Left ventricle myocardium superior (tissue), 1 donor: Measurements from ENCODE around the gene TMEM266. TPM values are rescaled to one million over a fixed set of nuclear protein-coding genes. Genes with fewer than 3 reads are reported as not detected.

ENCODE experiments used
- ATAC-seq: fragments of 200-7000 bp; cut with Tn5 transposase; one replicate; pipeline ENCODE4 v1.9.1; 2020; ENCODE audit warnings: mild to moderate bottlenecking, moderate library complexity
- DNase-seq: peaks from one replicate; pipeline ENCODE4 v3.0.0-alpha.2; 2020
- intact Hi-C: fragments of 100-400 bp; cut with micrococcal nuclease; formaldehyde crosslinking; loops from one replicate; pipeline ENCODE4 v1.11.0; 2022
- total RNA-seq: library from RNA; stranded (reverse); fragmentation: NEBNext Ultra II Directional; extraction: Animal tissue kit (Norgen Biotek cat#: 25700); gene quantifications from one replicate; pipeline ENCODE4 v1.2.1, GENCODE V29; 2021
- donor health status: DM: no; HTN: yes; CAD: no; lungs with severe emphysema.

The TMEM266 gene
- total RNA-seq, 1 donor from 2014 or later = 0.10 TPM

GRCh38 chr15:76192715-76193114, 132.9 kb downstream of the TMEM266 start:
- intact Hi-C loops = no loop called here
- no peak for ATAC-seq
- DNase-seq = no peak

GRCh38 chr15:76193934-76194333, 134.1 kb downstream of the TMEM266 start:
- ATAC-seq (no peak), DNase-seq (no peak)
- intact Hi-C loops = no loop called here

DNA sequence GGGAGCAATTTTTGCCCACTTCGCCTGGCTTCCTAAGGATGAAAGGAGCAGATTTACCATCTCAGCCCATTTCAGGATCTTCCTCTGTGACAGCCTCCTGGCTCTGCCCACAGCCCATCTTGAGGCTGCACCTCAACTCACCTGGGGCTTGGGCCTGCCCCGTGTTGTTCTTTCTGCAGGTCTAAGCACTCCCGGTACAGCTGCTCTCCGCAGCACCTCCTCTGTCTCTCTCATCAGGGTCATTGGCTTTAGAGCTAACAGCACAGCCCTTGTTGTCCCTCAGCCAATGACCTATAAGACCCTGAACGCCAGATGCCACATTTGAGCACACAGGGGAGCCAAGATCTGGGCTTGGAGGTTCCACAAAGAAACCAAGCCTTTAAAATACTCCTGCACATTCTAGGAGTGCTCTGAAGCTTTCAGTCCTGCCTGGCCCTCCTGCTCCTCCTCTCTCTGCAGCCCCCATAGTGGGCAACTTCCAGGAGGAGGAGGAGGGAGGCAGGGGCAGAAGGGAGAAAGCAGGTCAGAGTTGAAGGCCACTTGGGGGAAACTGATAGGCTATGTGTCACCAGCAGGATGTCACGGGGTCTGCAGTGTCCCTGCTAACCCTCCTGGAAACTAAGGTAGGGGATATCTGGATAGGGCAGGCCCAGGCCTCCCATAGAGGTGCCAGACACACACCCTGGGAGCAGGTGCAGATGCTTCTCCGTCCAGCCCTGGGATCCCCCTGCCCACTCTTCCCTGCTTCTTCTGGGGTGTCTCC, 135.9 kb downstream of the TMEM266 start:
- intact Hi-C loops = no loop called here
- DNase-seq (no peak), ATAC-seq (no peak)

GRCh38 chr15:76196269-76197231, 136.8 kb downstream of the TMEM266 start:
- DNase-seq (peak; percentile 66), ATAC-seq (peak; percentile 77)
- intact Hi-C loops = no loop called here

- intact Hi-C loops = no loop called here
- ATAC-seq (no peak), DNase-seq (no peak)
These were observed 138.1 kb downstream of the TMEM266 start for GRCh38 chr15:76197703-76198455.

- intact Hi-C loops = no loop called here
- DNase-seq = no peak
- no peak for ATAC-seq
These were observed 138.8 kb downstream of the TMEM266 start for GRCh38 chr15:76198456-76199105.

DNA sequence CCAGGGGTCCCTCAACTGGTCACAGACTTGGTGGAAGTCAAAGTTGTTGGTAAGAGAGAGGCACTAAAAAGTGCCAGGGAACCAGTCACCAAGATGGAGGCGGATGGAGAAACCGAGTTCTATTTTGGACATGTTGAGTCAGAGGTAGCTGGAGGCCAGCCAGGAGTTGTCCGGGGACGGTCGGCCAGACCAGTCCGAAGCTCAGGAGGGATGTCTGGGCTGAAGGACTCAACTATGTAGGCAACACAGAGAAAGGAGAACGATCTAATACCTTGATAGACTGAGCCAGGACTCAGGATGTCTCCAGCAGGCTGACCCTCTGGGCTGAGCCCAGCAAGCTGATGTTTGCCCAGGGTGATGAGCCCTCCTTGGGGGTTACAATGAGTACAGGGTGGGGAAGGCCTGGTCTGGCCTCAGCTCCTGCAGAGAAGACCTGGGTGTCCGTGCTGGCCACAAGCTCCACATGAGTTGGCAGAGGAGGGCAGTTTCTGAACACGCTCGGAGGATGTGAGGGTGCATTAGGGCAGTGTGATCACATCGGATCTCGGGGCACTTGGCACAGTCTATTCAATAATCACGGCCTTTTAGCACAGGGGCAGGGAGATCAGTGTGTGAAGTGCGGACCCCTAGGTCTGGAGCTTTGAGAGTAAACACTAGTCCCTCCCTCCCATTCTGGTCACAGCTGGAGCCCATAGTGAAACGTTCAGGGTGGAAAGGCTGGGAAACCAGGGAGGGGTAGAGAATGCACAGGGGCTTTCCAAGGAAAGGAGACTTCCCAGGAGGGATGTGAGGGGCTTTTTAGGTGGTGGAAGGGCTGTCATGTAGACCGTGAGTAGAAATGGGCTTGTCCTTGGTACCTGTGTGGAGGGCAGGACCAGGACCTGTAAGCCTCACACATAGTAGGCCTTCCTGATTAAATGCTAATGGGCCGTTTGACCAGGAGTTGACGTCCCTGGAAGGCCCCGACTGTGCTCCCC, 139.6 kb downstream of the TMEM266 start:
- intact Hi-C loops = no loop called here
- ATAC-seq (peak; percentile 62), DNase-seq (peak; percentile 75)

DNA sequence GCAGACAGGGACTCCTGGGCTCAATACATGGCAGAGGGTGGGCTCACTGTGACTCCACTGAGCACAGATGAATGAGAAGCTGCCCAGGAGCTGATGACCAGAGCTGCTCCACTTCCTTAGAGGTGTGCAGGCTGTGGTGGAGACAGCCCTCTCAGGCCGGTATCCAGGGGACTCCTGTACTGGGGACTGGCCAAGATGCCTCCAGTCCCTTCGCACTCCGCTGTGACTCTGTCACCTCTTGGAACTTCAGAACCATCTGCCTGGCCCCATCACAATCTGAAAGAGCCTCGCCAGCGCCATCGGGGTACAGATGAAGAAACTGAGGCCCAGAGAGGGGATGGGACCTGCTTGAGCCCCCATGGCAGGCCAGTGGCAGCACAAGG, 140.3 kb downstream of the TMEM266 start:
- intact Hi-C loops = no loop called here
- DNase-seq = no peak
- ATAC-seq = no peak

- DNase-seq (no peak), ATAC-seq (no peak)
- intact Hi-C loops = no loop called here
These were observed 140.9 kb downstream of the TMEM266 start for GRCh38 chr15:76200641-76201105.

GRCh38 chr15:76201536-76202255, 141.9 kb downstream of the TMEM266 start:
- DNase-seq = no peak
- ATAC-seq = no peak
- intact Hi-C loops = no loop called here

GRCh38 chr15:76203346-76204108, 143.7 kb downstream of the TMEM266 start:
- intact Hi-C loops = no loop called here
- DNase-seq (no peak), ATAC-seq (no peak)

DNA sequence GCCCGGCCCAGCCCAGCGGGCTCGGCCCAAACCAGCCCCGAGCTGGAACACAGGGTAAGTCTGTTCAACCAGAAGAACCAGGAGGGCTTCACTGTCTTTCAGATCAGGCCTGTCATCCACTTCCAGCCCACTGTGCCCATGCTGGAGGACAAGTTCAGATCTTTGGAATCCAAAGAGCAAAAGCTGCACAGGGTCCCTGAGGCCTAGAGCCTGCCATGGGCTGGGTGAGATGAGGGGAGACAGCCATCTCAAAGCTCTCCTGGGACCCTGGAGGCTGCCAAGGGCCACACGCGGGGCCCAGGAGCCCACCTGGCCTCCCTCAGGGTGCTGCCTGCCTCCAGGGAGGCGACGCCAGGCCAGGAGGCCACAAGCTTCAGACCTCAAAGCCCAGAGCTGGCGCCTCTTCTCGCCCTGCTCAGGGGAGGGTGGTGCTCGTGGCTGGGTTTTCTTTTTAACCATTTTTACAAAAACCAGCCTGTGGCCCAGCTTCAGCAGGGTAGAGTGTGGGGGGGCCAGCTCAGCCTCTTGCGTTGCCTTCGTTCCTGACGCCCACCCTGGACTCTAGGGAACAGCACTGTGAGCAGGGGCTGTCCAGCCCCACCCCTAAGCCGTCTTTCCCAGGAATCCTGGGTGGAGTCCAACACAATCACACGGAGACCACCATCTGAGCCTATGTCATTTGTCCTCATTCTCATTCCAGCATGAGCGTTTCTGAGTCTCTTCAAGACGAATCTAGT, 144.5 kb downstream of the TMEM266 start:
- intact Hi-C loops = no loop called here
- DNase-seq (no peak), ATAC-seq (no peak)

DNA sequence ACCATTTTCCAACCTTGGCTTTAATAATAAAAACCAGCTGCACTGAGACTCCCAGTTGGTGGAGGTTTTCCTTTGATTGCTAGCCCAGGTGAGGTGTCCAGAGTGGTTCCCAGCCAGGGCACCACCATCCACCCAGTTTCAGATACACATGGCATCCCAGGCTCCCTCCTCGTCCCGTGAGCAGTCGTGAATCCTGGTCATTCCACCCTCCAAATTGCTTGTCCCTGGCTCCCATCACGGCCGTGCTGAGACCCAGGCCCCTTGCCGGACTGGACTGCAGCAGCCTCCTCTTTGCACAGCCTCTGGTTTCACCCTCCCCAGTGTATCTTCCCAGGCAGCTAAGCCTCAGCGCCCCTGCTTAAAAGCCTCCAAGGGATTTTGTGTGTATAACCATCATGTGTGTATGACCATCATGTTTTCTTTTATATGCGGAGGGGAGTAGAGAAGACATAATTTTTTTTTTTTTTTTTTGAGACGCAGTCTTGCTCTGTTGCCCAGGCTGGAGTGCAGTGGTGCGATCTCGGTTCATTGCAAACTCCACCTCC, 145.2 kb downstream of the TMEM266 start:
- DNase-seq (no peak), ATAC-seq (no peak)
- intact Hi-C loops = no loop called here

- intact Hi-C loops = no loop called here
- ATAC-seq = peak; percentile 91
- DNase-seq = peak; percentile 92
These were observed 146.7 kb downstream of the TMEM266 start for GRCh38 chr15:76206325-76206976.
